Measurements from ENCODE around the gene SYNJ2. TPM values are rescaled to one million over a fixed set of nuclear protein-coding genes. Genes with fewer than 3 reads are reported as not detected.

SYNJ2 gene
- total RNA-seq, 1 experiment from 2014 or later, result 24.5 TPM

DNA sequence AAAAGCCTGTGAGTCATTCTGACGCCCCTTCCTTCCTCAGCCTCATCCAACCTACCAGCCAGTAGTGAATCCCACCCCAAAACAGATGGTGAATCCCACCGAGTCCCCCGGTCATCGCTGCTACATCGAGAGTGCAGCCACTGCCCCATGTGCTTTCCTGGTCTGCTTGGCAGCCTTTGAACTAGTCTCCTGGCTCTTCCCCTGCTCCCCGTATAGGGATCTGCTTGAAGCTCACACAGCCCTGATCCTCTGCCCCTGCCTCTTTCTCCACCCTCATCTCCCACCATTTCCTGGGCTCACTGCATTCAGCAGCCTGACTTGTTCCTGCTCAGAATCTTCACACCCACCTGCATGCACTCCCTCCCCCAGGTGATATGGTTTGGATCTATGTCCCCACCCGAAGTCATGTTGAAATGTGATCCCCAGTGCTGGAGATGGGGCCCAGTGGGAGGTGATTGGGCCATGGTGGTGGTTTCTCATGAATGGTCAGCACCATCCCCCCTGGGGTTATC lies 14.6 kb downstream of the SYNJ2 start:
- TF ChIP-seq CTCF (conservative IDR thresholded peaks at IDR 0.05), result no peak
- Histone ChIP-seq H2BK15ac (ENCODE audit: low read depth, low read length) (no peak overlapping the region), H3K56ac (ENCODE audit: insufficient read length, low read depth, low read length) (no peak overlapping the region), H2BK20ac (ENCODE audit: low read depth, low read length, poor library complexity, severe bottlenecking) (no peak overlapping the region), H3K79me1 (ENCODE audit: insufficient read depth, low read depth, low read length, poor library complexity, severe bottlenecking) (no peaks in the 10 kb centered on the region), H3K18ac (ENCODE audit: insufficient read length, low read depth, low read length) (no peak overlapping the region), H3K4ac (ENCODE audit: low read depth, low read length) (no peak overlapping the region), H3K9me3 (ENCODE audit: control insufficient read depth, low read depth, low read length) (no peaks in the 10 kb centered on the region), H2AK5ac (ENCODE audit: insufficient read length, low read length) (no peak overlapping the region), H2AFZ (ENCODE audit: low read length) (no peak overlapping the region), H4K5ac (ENCODE audit: insufficient read length, low read depth, low read length) (no peak overlapping the region), H2BK120ac (ENCODE audit: low read depth, low read length, poor library complexity, severe bottlenecking) (no peak overlapping the region), H3K4me1 (ENCODE audit: insufficient read depth, low read length) (peaks cover 4% of the 10 kb centered on the region; the same call in 1 of the 2 replicates), H3K4me2 (ENCODE audit: insufficient read depth, insufficient read length, low read length) (no peak overlapping the region), H3K27me3 (ENCODE audit: insufficient read depth, low read length) (no peaks in the 10 kb centered on the region), H3K23me2 (ENCODE audit: insufficient read length, low read depth, low read length, poor library complexity, severe bottlenecking) (no peaks in the 10 kb centered on the region), H2BK12ac (ENCODE audit: insufficient read length, low read depth, low read length) (no peak overlapping the region), H2BK5ac (ENCODE audit: insufficient read length, low read length) (no peak overlapping the region), H3K27ac (ENCODE audit: insufficient read length, low read depth, low read length) (no peak overlapping the region), H4K8ac (replicated peaks; ENCODE audit: insufficient read length, low read depth, low read length) (no peak overlapping the region), H3K9ac (ENCODE audit: extremely low read depth, insufficient read length, low read length) (no peak overlapping the region), H3K14ac (ENCODE audit: insufficient read depth, low read length) (no peak overlapping the region), H3K79me2 (ENCODE audit: insufficient read depth, low read length) (peaks cover 5% of the 10 kb centered on the region; the same call in 1 of the 2 replicates), H3T11ph (ENCODE audit: low read length) (no peak overlapping the region), H4K91ac (ENCODE audit: insufficient read length, low read depth, low read length) (no peak overlapping the region), H4K20me1 (ENCODE audit: control insufficient read depth, insufficient read depth, insufficient read length) (no peaks in the 10 kb centered on the region), H3K23ac (ENCODE audit: insufficient read length, low read depth, low read length) (no peak overlapping the region)
- Mint-ChIP-seq H3K27me3 (ENCODE audit: low read depth) (no peaks in the 10 kb centered on the region), H3K9me3 (no peaks in the 10 kb centered on the region), H3K36me3 (ENCODE audit: insufficient read depth in 1 of 3, low read depth in 3 of 3) (peaks cover 4 to 9% (median 8%) of the 10 kb centered on the region in 3 experiments; a peak in 6 of 7 replicates), H3K4me1 (peaks cover 46 to 50% of the 10 kb centered on the region in 2 experiments), H3K4me3 (no peak overlapping the region; a peak in 1 of 5 replicates), H3K27ac (peak overlapping the region; percentile 4 to 76 (median 15); a peak in 4 of 7 replicates)
- no CpG with 5 or more reads among the region's 7 CpGs for WGBS (ENCODE audit: extremely low coverage, insufficient read length, low lambda C conversion rate)
- no peak for DNase-seq
